WTC11 (cell line): ENCODE data around the gene SHISAL1. TPM values are rescaled to one million over a fixed set of nuclear protein-coding genes. Genes with fewer than 3 reads are reported as not detected.
A peak's percentile ranks its signal among the peaks of the same experiment; 100 is the strongest.
"Not testable (repeated sequence)": the region's sequence is repeated elsewhere in the genome, so short reads cannot be mapped to it uniquely, and the experiment has no call there.

Experiments used
- ATAC-seq: fragments of 200-7000 bp; cut with Tn5 transposase; 2 replicates; pipeline ENCODE4 v1.10.0; 2021; ENCODE audit warnings: mild to moderate bottlenecking, moderate library complexity
- CTCF ChIA-PET: fragments of 300-600 bp; sonication (Branson Sonifier 250); formaldehyde crosslinking; loops from one replicate; lab custom pipeline; 2021; ENCODE audit warnings: antibody characterized with exemption; lab: Charles Lee
- POLR2A ChIA-PET: fragments of 350-600 bp; sonication (Branson Sonifier 250); formaldehyde crosslinking; loops from one replicate; lab custom pipeline; 2021; ENCODE audit warnings: antibody characterized with exemption; lab: Charles Lee
- DNase-seq: peaks from one replicate; pipeline ENCODE4 v3.0.0; 2021; ENCODE audit warnings: low spot score
- H3K27ac Mint-ChIP-seq: 2 replicates; pipeline ENCODE4 v1.8.0; 2021; ENCODE audit warnings: mixed read lengths
- H3K27me3 Mint-ChIP-seq: 2 replicates; pipeline ENCODE4 v1.8.0; 2021; ENCODE audit warnings: low read depth, mild to moderate bottlenecking, moderate library complexity, mixed read lengths
- H3K36me3 Mint-ChIP-seq: 2 replicates; pipeline ENCODE4 v1.8.0; 2021; ENCODE audit warnings: mixed read lengths
- H3K4me1 Mint-ChIP-seq: 2 replicates; pipeline ENCODE4 v1.8.0; 2022; ENCODE audit warnings: mixed read lengths
- H3K4me3 Mint-ChIP-seq: 2 replicates; pipeline ENCODE4 v1.8.0; 2021; ENCODE audit warnings: mild to moderate bottlenecking, moderate library complexity, mixed read lengths
- H3K9me3 Mint-ChIP-seq: 2 replicates; pipeline ENCODE4 v1.8.0; 2021; ENCODE audit warnings: mixed read lengths
- ARID4B ChIP-seq: sonication (generic); formaldehyde crosslinking; IDR thresholded peaks from 2 replicates; pipeline ENCODE4 v1.8.0; 2023; ENCODE audit warnings: missing genetic modification reagents, mild to moderate bottlenecking, borderline replicate concordance
- ATF2 ChIP-seq: sonication (generic); formaldehyde crosslinking; IDR thresholded peaks from 2 replicates; pipeline ENCODE4 v1.8.1; 2022; ENCODE audit warnings: low read depth, missing genetic modification reagents, borderline replicate concordance
- GABPB1 ChIP-seq: sonication (generic); formaldehyde crosslinking; IDR thresholded peaks from 2 replicates; pipeline ENCODE4 v1.8.1; 2023; ENCODE audit warnings: mild to moderate bottlenecking, missing genetic modification reagents
- IRF1 ChIP-seq: sonication (generic); formaldehyde crosslinking; IDR thresholded peaks from 2 replicates; pipeline ENCODE4 v1.8.0; 2023; ENCODE audit warnings: missing genetic modification reagents
- NFYB ChIP-seq: sonication (generic); formaldehyde crosslinking; conservative IDR thresholded peaks from 2 replicates; pipeline ENCODE4 v1.8.0; 2022; ENCODE audit warnings: low read depth, missing genetic modification reagents
- NR1H2 ChIP-seq: sonication (generic); formaldehyde crosslinking; IDR thresholded peaks from 2 replicates; pipeline ENCODE4 v1.9.0; 2021; ENCODE audit warnings: mild to moderate bottlenecking, moderate library complexity, missing genetic modification reagents
- NR2C2 ChIP-seq: sonication (generic); formaldehyde crosslinking; IDR thresholded peaks from 2 replicates; pipeline ENCODE4 v1.8.0; 2022; ENCODE audit warnings: mild to moderate bottlenecking, missing genetic modification reagents
- SMAD4 ChIP-seq: sonication (generic); formaldehyde crosslinking; IDR thresholded peaks from 2 replicates; pipeline ENCODE4 v1.8.0; 2022; ENCODE audit warnings: mild to moderate bottlenecking, missing genetic modification reagents
- ZNF671 ChIP-seq: fragments of 250-450 bp; sonication (Bioruptor Pico); IDR thresholded peaks from 2 replicates; pipeline ENCODE4 v1.8.0; 2021; ENCODE audit warnings: mild to moderate bottlenecking
- total RNA-seq: library from RNA; stranded (reverse); gene quantifications from 3 replicates; pipeline ENCODE4 v1.2.3, GENCODE V29; 2021
- TF ChIP-seq, protein P1 (sequence below): fragments of 250-450 bp; sonication (Bioruptor Pico); IDR thresholded peaks from 2 replicates; pipeline ENCODE4 v1.9.0; 2021; ENCODE audit warnings: mild to moderate bottlenecking
- TF ChIP-seq, protein P2 (sequence below): sonication (generic); formaldehyde crosslinking; IDR thresholded peaks from 2 replicates; pipeline ENCODE4 v1.8.1; 2023; ENCODE audit warnings: mild to moderate bottlenecking, missing genetic modification reagents, moderate library complexity
- TF ChIP-seq, protein P3 (sequence below): sonication (generic); formaldehyde crosslinking; IDR thresholded peaks from 2 replicates; pipeline ENCODE4 v1.8.1; 2022; ENCODE audit warnings: low read depth, mild to moderate bottlenecking, moderate library complexity, missing genetic modification reagents, borderline replicate concordance
- TF ChIP-seq, protein P4 (sequence below): fragments of 250-450 bp; sonication (Bioruptor Pico); IDR thresholded peaks from 2 replicates; pipeline ENCODE4 v1.9.0; 2021; ENCODE audit warnings: moderate library complexity, mild to moderate bottlenecking, inconsistent platforms, borderline replicate concordance

The SHISAL1 gene
- total RNA-seq, 1 experiment from 2014 or later: 2.7 TPM

DNA sequence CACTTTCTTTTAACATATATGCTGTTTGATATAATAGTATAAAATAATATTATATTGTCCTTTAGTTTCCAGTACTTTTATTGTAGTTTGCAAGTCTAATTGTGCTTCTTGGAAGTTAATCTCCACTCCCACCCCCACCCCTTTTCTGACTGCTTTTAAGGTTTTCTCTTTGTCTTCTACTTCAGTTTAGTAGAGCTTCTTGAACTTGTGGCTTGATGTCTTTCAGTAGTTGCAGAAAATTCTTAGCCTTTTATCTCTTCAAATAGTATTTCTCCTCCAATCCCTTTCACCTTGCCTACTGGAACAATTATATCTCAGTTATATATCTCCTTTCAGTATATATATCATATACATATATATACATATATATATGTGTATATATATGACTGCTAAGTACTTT lies 75.5 kb downstream of the SHISAL1 start:
- Mint-ChIP-seq H3K27ac (no peak overlapping the region), H3K4me3 (no peak overlapping the region), H3K36me3 (no peaks in the 10 kb centered on the region), H3K9me3 (peaks cover 3% of the 10 kb centered on the region; the same call in 1 of the 2 replicates), H3K27me3 (no peaks in the 10 kb centered on the region), H3K4me1 (no peaks in the 10 kb centered on the region)
- ATAC-seq (no peak), DNase-seq (no peak)
- TF ChIP-seq, protein P1, sequence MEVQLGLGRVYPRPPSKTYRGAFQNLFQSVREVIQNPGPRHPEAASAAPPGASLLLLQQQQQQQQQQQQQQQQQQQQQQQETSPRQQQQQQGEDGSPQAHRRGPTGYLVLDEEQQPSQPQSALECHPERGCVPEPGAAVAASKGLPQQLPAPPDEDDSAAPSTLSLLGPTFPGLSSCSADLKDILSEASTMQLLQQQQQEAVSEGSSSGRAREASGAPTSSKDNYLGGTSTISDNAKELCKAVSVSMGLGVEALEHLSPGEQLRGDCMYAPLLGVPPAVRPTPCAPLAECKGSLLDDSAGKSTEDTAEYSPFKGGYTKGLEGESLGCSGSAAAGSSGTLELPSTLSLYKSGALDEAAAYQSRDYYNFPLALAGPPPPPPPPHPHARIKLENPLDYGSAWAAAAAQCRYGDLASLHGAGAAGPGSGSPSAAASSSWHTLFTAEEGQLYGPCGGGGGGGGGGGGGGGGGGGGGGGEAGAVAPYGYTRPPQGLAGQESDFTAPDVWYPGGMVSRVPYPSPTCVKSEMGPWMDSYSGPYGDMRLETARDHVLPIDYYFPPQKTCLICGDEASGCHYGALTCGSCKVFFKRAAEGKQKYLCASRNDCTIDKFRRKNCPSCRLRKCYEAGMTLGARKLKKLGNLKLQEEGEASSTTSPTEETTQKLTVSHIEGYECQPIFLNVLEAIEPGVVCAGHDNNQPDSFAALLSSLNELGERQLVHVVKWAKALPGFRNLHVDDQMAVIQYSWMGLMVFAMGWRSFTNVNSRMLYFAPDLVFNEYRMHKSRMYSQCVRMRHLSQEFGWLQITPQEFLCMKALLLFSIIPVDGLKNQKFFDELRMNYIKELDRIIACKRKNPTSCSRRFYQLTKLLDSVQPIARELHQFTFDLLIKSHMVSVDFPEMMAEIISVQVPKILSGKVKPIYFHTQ (CRISPR knock-in tag): no peak
- POLR2A ChIA-PET: interaction anchor here (0.6 kb wide), 1 partner anchor 172 kb away, joined by 4 read pairs; no protein-coding TSS in a partner anchor
- CTCF ChIA-PET: no interaction called here

GRCh38 chr22:44234372-44234771 lies 78.4 kb downstream of the SHISAL1 start:
- DNase-seq, H3K36me3 Mint-ChIP-seq, ATAC-seq, H3K9me3 Mint-ChIP-seq, H3K4me3 Mint-ChIP-seq, H3K27ac Mint-ChIP-seq, H3K4me1 Mint-ChIP-seq, CTCF ChIA-PET, H3K27me3 Mint-ChIP-seq, POLR2A ChIA-PET: not testable (repeated sequence)

GRCh38 chr22:44231233-44231632 lies 81.5 kb downstream of the SHISAL1 start:
- peaks cover 4% of the 10 kb centered on the region for H3K36me3 Mint-ChIP-seq
- H3K27me3 Mint-ChIP-seq: no peaks in the 10 kb centered on the region
- ATAC-seq (no peak), DNase-seq (no peak)
- no peak overlapping the region for H3K27ac Mint-ChIP-seq
- ChIA-PET POLR2A (interaction anchor here (0.6 kb wide), 1 partner anchor 469 kb away, joined by 3 read pairs; no protein-coding TSS in a partner anchor), CTCF (no interaction called here)
- H3K9me3 Mint-ChIP-seq: peaks cover 28% of the 10 kb centered on the region
- TF ChIP-seq, protein P2, sequence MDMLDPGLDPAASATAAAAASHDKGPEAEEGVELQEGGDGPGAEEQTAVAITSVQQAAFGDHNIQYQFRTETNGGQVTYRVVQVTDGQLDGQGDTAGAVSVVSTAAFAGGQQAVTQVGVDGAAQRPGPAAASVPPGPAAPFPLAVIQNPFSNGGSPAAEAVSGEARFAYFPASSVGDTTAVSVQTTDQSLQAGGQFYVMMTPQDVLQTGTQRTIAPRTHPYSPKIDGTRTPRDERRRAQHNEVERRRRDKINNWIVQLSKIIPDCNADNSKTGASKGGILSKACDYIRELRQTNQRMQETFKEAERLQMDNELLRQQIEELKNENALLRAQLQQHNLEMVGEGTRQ (CRISPR knock-in tag): peak; percentile 39; the same call in 1 of the 2 replicates
- TF ChIP-seq NR2C2 (CRISPR knock-in tag): no peak
- H3K4me1 Mint-ChIP-seq: no peaks in the 10 kb centered on the region
- H3K4me3 Mint-ChIP-seq: no peak overlapping the region

DNA sequence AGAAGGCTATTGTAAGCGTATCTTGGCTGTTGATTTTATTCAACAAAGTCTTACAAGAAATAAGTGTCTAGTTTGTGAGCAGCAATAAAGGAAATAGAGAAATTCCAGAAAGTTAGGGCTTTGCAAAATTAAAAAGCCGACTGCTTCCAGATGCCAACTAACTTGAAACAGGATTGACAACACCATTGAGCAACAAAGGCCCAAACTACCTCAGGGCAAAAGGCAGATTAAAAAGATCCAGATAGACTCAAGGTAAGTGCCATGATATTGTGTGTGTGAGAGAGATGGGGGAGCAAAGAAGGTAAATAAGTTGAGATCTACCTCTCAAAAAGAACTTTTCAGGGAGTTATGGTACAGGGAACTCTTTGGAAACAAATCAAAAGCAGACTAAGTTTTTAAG lies 82.9 kb downstream of the SHISAL1 start:
- TF ChIP-seq ARID4B (CRISPR knock-in tag): no peak
- TF ChIP-seq NR1H2: no peak
- TF ChIP-seq, protein P3, sequence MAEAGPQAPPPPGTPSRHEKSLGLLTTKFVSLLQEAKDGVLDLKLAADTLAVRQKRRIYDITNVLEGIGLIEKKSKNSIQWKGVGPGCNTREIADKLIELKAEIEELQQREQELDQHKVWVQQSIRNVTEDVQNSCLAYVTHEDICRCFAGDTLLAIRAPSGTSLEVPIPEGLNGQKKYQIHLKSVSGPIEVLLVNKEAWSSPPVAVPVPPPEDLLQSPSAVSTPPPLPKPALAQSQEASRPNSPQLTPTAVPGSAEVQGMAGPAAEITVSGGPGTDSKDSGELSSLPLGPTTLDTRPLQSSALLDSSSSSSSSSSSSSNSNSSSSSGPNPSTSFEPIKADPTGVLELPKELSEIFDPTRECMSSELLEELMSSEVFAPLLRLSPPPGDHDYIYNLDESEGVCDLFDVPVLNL (CRISPR knock-in tag): no peak
- TF ChIP-seq IRF1: no peak
- no peak for TF ChIP-seq GABPB1
- TF ChIP-seq SMAD4 (CRISPR knock-in tag): no peak
- TF ChIP-seq ZNF671 (CRISPR knock-in tag): no peak
- TF ChIP-seq ATF2 (CRISPR knock-in tag): no peak
- no peak for TF ChIP-seq NFYB (CRISPR knock-in tag)
- TF ChIP-seq, protein P4, sequence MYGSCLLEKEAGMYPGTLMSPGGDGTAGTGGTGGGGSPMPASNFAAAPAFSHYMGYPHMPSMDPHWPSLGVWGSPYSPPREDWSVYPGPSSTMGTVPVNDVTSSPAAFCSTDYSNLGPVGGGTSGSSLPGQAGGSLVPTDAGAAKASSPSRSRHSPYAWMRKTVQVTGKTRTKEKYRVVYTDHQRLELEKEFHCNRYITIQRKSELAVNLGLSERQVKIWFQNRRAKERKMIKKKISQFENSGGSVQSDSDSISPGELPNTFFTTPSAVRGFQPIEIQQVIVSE (CRISPR knock-in tag): no peak
- TF ChIP-seq, all 79 proteins: peak for 0
- Mint-ChIP-seq H3K9me3 (peaks cover 30% of the 10 kb centered on the region), H3K27ac (no peak overlapping the region), H3K36me3 (peaks cover 4% of the 10 kb centered on the region), H3K4me1 (no peaks in the 10 kb centered on the region), H3K27me3 (no peaks in the 10 kb centered on the region; the same call in 1 of the 2 replicates), H3K4me3 (no peak overlapping the region)
- CTCF ChIA-PET: no interaction called here
- POLR2A ChIA-PET: no interaction called here
- no peak for ATAC-seq
- DNase-seq: no peak
